ENCODE measurements around the gene TOR4A.

Gene TOR4A

GRCh38 chr9:137277329-137278041 is at the start of gene TOR4A:
Gene TOR4A (plus strand): TSS chr9:137277726. CDS start chr9:137278690, 964 bp downstream.
- DNase-seq (ENCODE audit: low spot score): peak; percentile 93

- DNase-seq (ENCODE audit: low spot score): no peak
Measured at GRCh38 chr9:137227853-137228505, 49.5 kb upstream of the TOR4A start.

GRCh38 chr9:137228506-137228967 is 49.0 kb upstream of the TOR4A start:
- DNase-seq (ENCODE audit: low spot score): no peak

- DNase-seq (ENCODE audit: low spot score): no peak
Measured at GRCh38 chr9:137228968-137229896, 48.3 kb upstream of the TOR4A start.

GRCh38 chr9:137229903-137230704 is 47.4 kb upstream of the TOR4A start:
- no peak for DNase-seq (ENCODE audit: low spot score)

GRCh38 chr9:137230705-137231371 is 46.7 kb upstream of the TOR4A start, which contains the start of gene SLC34A3:
Gene SLC34A3 (plus strand): TSS chr9:137230901. CDS start chr9:137231703, 802 bp downstream.
- no peak for DNase-seq (ENCODE audit: low spot score)

- no peak for DNase-seq (ENCODE audit: low spot score)
Measured at GRCh38 chr9:137231372-137232039, 46.0 kb upstream of the TOR4A start.

GRCh38 chr9:137232101-137232500 is 45.4 kb upstream of the TOR4A start:
- DNase-seq (ENCODE audit: low spot score): no peak

GRCh38 chr9:137232510-137232909 is 45.0 kb upstream of the TOR4A start:
- DNase-seq (ENCODE audit: low spot score): no peak

- DNase-seq (ENCODE audit: low spot score): no peak
Measured at GRCh38 chr9:137233143-137233980, 44.2 kb upstream of the TOR4A start.

- no peak for DNase-seq (ENCODE audit: low spot score)
Measured at GRCh38 chr9:137234055-137234697, 43.4 kb upstream of the TOR4A start.

GRCh38 chr9:137234758-137235423 is 42.6 kb upstream of the TOR4A start:
- DNase-seq (ENCODE audit: low spot score): no peak

GRCh38 chr9:137235424-137236237 is 41.9 kb upstream of the TOR4A start:
- no peak for DNase-seq (ENCODE audit: low spot score)

- peak; percentile 95 for DNase-seq (ENCODE audit: low spot score)
Measured at GRCh38 chr9:137236238-137236935, 41.1 kb upstream of the TOR4A start.

GRCh38 chr9:137236936-137237421 is 40.5 kb upstream of the TOR4A start:
- DNase-seq (ENCODE audit: low spot score): no peak
